Neuronal stem cell (in vitro differentiated cells): Measurements from ENCODE around the gene SLC7A9.

ENCODE experiments used
- DNase-seq: peaks from one replicate; pipeline ENCODE4 v3.0.0-alpha.2; 2013; ENCODE audit warnings: low spot score
- H2AFZ ChIP-seq: one replicate; pipeline ENCODE4 v1.6.1; 2013; ENCODE audit warnings: mild to moderate bottlenecking, low read length, inconsistent platforms
- H2AK5ac ChIP-seq: 2 replicates; pipeline ENCODE4 v1.6.1; 2013; ENCODE audit warnings: low read depth, mild to moderate bottlenecking, inconsistent platforms, low read length, moderate library complexity, mixed read lengths
- H2BK120ac ChIP-seq: 2 replicates; pipeline ENCODE4 v1.6.1; 2013; ENCODE audit warnings: low read depth, mild to moderate bottlenecking, inconsistent platforms, low read length, moderate library complexity, mixed read lengths
- H2BK12ac ChIP-seq: one replicate; pipeline ENCODE4 v1.6.1; 2013; ENCODE audit warnings: low read length, inconsistent platforms
- H2BK15ac ChIP-seq: 2 replicates; pipeline ENCODE4 v1.6.1; 2013; ENCODE audit warnings: mild to moderate bottlenecking, low read length, inconsistent platforms, mixed read lengths
- H2BK5ac ChIP-seq: one replicate; pipeline ENCODE4 v1.6.1; 2013; ENCODE audit warnings: inconsistent platforms, mild to moderate bottlenecking, low read length, moderate library complexity
- H3K14ac ChIP-seq: one replicate; pipeline ENCODE4 v1.6.1; 2013; ENCODE audit warnings: low read length, inconsistent platforms
- H3K18ac ChIP-seq: 2 replicates; pipeline ENCODE4 v1.6.1; 2013; ENCODE audit warnings: low read length, inconsistent platforms
- H3K23ac ChIP-seq: 2 replicates; pipeline ENCODE4 v1.6.1; 2013; ENCODE audit warnings: low read depth, mild to moderate bottlenecking, mixed read lengths, low read length, inconsistent platforms; ENCODE audit not compliant: poor library complexity
- H3K27ac ChIP-seq: replicated peaks from 3 replicates; pipeline ENCODE4 v1.5.1; 2013; ENCODE audit warnings: low read length, inconsistent platforms
- H3K27me3 ChIP-seq, 3 experiments: 2 replicates each; pipeline ENCODE4 v1.6.1; 2013; ENCODE audit warnings: low read length in 3 of 3, mild to moderate bottlenecking in 2 of 3, inconsistent platforms in 1 of 3, low read depth in 1 of 3, mixed read lengths in 1 of 3, moderate library complexity in 1 of 3; ENCODE audit not compliant: control insufficient read depth in 3 of 3, insufficient read depth in 3 of 3
- H3K36me3 ChIP-seq, 2 donors: replicated peaks in 1 of 2; 2 replicates each; pipeline ENCODE4 v1.6.1; 2013; ENCODE audit warnings: low read length in 2 of 2; ENCODE audit not compliant: control insufficient read depth in 2 of 2, insufficient read depth in 2 of 2
- H3K4ac ChIP-seq: 2 replicates; pipeline ENCODE4 v1.6.1; 2013; ENCODE audit warnings: inconsistent platforms, mild to moderate bottlenecking, low read length, moderate library complexity
- H3K4me1 ChIP-seq, 2 donors: 1 replicate in 1 of 2; 2 replicates in 1 of 2; pipeline ENCODE4 v1.6.1; 2013; ENCODE audit warnings: low read length in 2 of 2, low read depth in 1 of 2; ENCODE audit not compliant: control insufficient read depth in 2 of 2, insufficient read depth in 1 of 2
- H3K4me2 ChIP-seq: one replicate; pipeline ENCODE4 v1.6.1; 2013; ENCODE audit warnings: mild to moderate bottlenecking, low read length, inconsistent platforms; ENCODE audit not compliant: insufficient read depth, poor library complexity, severe bottlenecking
- H3K4me3 ChIP-seq, 2 donors: 2 replicates each; pipeline ENCODE4 v1.5.1; 2013; ENCODE audit warnings: low read length in 2 of 2, mild to moderate bottlenecking in 2 of 2, inconsistent platforms in 1 of 2, moderate library complexity in 1 of 2
- H3K79me1 ChIP-seq: one replicate; pipeline ENCODE4 v1.6.1; 2013; ENCODE audit warnings: low read depth, mild to moderate bottlenecking, inconsistent platforms, low read length, moderate library complexity
- H3K9ac ChIP-seq: one replicate; pipeline ENCODE4 v1.6.1; 2013; ENCODE audit warnings: mild to moderate bottlenecking, low read depth, low read length, inconsistent platforms; ENCODE audit not compliant: poor library complexity
- H3K9me3 ChIP-seq, 2 donors: replicated peaks in 1 of 2; 2 replicates each; pipeline versions ENCODE3 to v1.6.1; 2013; ENCODE audit warnings: low read length in 2 of 2, mild to moderate bottlenecking in 2 of 2, inconsistent platforms in 1 of 2, low read depth in 1 of 2, mixed read lengths in 1 of 2, moderate library complexity in 1 of 2; ENCODE audit not compliant: control insufficient read depth in 2 of 2, insufficient read depth in 1 of 2
- H4K8ac ChIP-seq: one replicate; pipeline ENCODE4 v1.6.1; 2013; ENCODE audit warnings: low read depth, mild to moderate bottlenecking, inconsistent platforms, low read length, moderate library complexity
- H4K91ac ChIP-seq: one replicate; pipeline ENCODE4 v1.6.1; 2013; ENCODE audit warnings: low read length, low read depth, mild to moderate bottlenecking, inconsistent platforms; ENCODE audit not compliant: poor library complexity
- WGBS, 2 donors: extraction: QIAGEN DNeasy Blood & Tissue Kit; methylation state at CpG; one replicate each; pipeline ENCODE4 v1.1.7; 2013; ENCODE audit warnings: missing lambda C conversion rate in 2 of 2, mixed read lengths in 1 of 2; ENCODE audit not compliant: insufficient read length in 2 of 2, insufficient replicate concordance in 1 of 2; ENCODE audit errors: extremely low coverage in 2 of 2; 5-methylcytosine and 5-hydroxymethylcytosine counted together

SLC7A9 gene

DNA sequence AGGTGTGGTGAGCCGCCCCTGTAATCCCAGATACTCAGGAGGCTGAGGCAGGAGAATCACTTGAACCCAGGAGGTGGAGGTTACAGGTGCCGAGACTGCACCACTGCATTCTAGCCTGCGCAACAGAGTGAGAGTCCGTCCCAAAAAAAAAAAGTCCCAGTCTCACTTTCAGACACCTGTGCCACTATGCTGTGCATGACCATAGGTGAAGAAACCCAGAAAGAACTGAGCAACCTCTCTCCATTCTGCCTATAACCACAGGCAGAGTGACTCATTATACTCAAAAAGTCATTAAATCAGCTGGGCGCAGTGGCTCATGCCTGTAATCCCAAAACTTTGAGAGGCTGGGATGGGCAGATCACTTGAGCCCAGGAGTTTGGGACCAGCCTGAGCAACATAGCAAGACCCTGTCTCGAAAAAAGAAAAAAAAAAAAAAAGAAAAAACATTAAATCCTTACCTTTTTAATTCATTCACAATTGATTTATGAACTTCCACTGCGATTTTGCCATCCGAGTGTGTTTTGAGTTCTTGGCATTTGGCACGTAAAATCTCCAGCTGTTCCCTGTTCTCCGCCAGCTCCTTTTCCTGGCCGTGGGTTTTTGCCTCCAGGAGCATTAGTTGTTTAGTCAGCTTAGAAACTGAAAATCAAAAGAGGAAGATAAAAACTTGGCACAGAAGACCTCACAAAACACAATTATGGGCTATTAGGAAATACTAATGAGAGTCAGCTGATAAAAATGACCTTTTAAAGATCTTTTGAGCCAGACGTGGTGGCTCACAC, 45.5 kb upstream of the SLC7A9 start:
- no peak overlapping the region for H3K4ac ChIP-seq
- H3K9ac ChIP-seq = no peak overlapping the region
- H4K91ac ChIP-seq = no peak overlapping the region
- H3K4me1 ChIP-seq = no peaks in the 10 kb centered on the region
- H3K14ac ChIP-seq = no peak overlapping the region
- H3K4me2 ChIP-seq = no peak overlapping the region
- DNase-seq = no peak
- no peak overlapping the region for H2BK12ac ChIP-seq
- no peaks in the 10 kb centered on the region for H3K27me3 ChIP-seq
- no peak overlapping the region for H3K27ac ChIP-seq
- H3K79me1 ChIP-seq = no peaks in the 10 kb centered on the region
- H3K9me3 ChIP-seq = no peaks in the 10 kb centered on the region
- H2BK120ac ChIP-seq = no peak overlapping the region
- no peak overlapping the region for H2BK5ac ChIP-seq
- no peak overlapping the region for H3K18ac ChIP-seq
- WGBS, 2 donors = no CpG with 5 or more reads among the region's 12 CpGs
- no peak overlapping the region for H2BK15ac ChIP-seq
- no peak overlapping the region for H3K4me3 ChIP-seq
- no peak overlapping the region for H4K8ac ChIP-seq
- H3K23ac ChIP-seq = no peak overlapping the region
- no peak overlapping the region for H2AFZ ChIP-seq
- H3K36me3 ChIP-seq = peaks cover 2 to 62% of the 10 kb centered on the region in 2 donors
- no peak overlapping the region for H2AK5ac ChIP-seq

DNA sequence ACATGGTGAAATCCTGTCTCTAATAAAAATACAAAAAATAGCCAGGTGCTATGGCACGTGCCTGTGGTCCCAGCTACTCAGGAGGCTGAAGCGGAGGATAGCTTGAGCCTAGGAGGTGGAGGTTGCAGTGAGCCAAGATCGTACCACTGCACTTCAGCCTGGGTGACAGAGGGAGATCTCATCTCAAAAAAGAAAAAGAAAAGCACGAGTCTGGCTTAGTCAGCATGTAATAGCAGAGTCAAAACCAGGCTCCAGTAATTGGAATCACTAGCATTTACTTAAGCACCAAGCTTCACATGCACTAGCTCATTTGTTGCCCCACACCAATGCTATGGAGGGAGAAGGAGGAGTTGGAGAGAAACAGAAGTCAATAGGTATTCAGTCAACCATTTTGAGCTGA, 41.9 kb upstream of the SLC7A9 start:
- no peak for DNase-seq
- Histone ChIP-seq H3K4me3 (no peak overlapping the region), H3K9ac (no peak overlapping the region), H3K4me1 (no peaks in the 10 kb centered on the region), H3K27me3 (no peaks in the 10 kb centered on the region), H3K9me3 (peaks cover 0 to 4% of the 10 kb centered on the region in 2 donors), H3K4me2 (no peak overlapping the region), H2AK5ac (no peak overlapping the region), H3K36me3 (peaks cover 11 to 72% of the 10 kb centered on the region in 2 donors), H3K23ac (no peak overlapping the region), H2BK5ac (no peak overlapping the region), H3K79me1 (no peaks in the 10 kb centered on the region), H3K18ac (no peak overlapping the region), H3K4ac (no peak overlapping the region), H3K27ac (no peak overlapping the region), H2BK12ac (no peak overlapping the region), H4K8ac (no peak overlapping the region), H2BK120ac (no peak overlapping the region), H2AFZ (no peak overlapping the region), H4K91ac (no peak overlapping the region), H2BK15ac (no peak overlapping the region), H3K14ac (no peak overlapping the region)
- WGBS, 2 donors = no CpG with 5 or more reads among the region's 4 CpGs

- Histone ChIP-seq H3K4me3 (no peak overlapping the region), H4K8ac (no peak overlapping the region), H3K79me1 (no peaks in the 10 kb centered on the region), H2AK5ac (no peak overlapping the region), H2BK12ac (no peak overlapping the region), H3K9me3 (peaks cover 0 to 7% of the 10 kb centered on the region in 2 donors), H3K27ac (no peak overlapping the region), H2BK120ac (no peak overlapping the region), H3K4me1 (no peaks in the 10 kb centered on the region), H4K91ac (no peak overlapping the region), H3K36me3 (peaks cover 11 to 66% of the 10 kb centered on the region in 2 donors), H3K9ac (no peak overlapping the region), H3K14ac (no peak overlapping the region), H2BK5ac (no peak overlapping the region), H3K27me3 (no peaks in the 10 kb centered on the region), H3K4ac (no peak overlapping the region), H3K23ac (no peak overlapping the region), H2BK15ac (no peak overlapping the region), H3K18ac (no peak overlapping the region), H3K4me2 (no peak overlapping the region), H2AFZ (no peak overlapping the region)
- no CpG with 5 or more reads among the region's 5 CpGs for WGBS, 2 donors
- DNase-seq = no peak
These were observed 41.3 kb upstream of the SLC7A9 start for GRCh38 chr19:32910874-32911273.

DNA sequence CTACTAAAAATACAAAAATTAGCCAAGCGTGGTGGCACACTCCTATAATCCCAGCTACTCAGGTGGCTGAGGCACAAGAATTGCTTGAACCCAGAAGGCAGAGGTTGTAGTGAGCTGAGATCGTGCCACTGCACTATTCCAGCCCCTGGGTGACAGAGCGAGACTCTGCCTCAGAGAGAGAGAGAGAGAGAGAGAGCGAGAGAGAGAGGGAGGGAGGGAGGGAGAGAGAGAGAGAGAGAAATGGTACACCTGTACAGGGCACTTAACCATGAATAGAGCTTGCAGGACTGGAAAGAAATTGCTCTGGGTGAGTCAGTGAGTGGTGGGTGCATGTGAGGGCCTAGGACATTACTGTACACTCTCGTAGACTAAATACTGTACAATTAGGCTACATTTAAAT, 40.5 kb upstream of the SLC7A9 start:
- H3K9me3 ChIP-seq = peaks cover 3 to 15% of the 10 kb centered on the region in 2 donors
- H3K18ac ChIP-seq = no peak overlapping the region
- no peak overlapping the region for H3K4me2 ChIP-seq
- H4K8ac ChIP-seq = no peak overlapping the region
- DNase-seq = no peak
- no peak overlapping the region for H3K9ac ChIP-seq
- H3K4me1 ChIP-seq = no peaks in the 10 kb centered on the region
- no peaks in the 10 kb centered on the region for H3K79me1 ChIP-seq
- no peak overlapping the region for H3K27ac ChIP-seq
- no peak overlapping the region for H4K91ac ChIP-seq
- no peak overlapping the region for H3K4me3 ChIP-seq
- H2BK15ac ChIP-seq = no peak overlapping the region
- H2BK12ac ChIP-seq = no peak overlapping the region
- no peak overlapping the region for H2BK120ac ChIP-seq
- peaks cover 13 to 68% of the 10 kb centered on the region in 2 donors for H3K36me3 ChIP-seq
- no peak overlapping the region for H2AFZ ChIP-seq
- no peak overlapping the region for H2AK5ac ChIP-seq
- WGBS, 2 donors = no CpG with 5 or more reads among the region's 5 CpGs
- H3K23ac ChIP-seq = no peak overlapping the region
- no peaks in the 10 kb centered on the region for H3K27me3 ChIP-seq
- H2BK5ac ChIP-seq = no peak overlapping the region
- H3K4ac ChIP-seq = no peak overlapping the region
- no peak overlapping the region for H3K14ac ChIP-seq
